H1 (cell line): Measurements from ENCODE around the gene APBA2. TPM values are rescaled to one million over a fixed set of nuclear protein-coding genes. Genes with fewer than 3 reads are reported as not detected.

ENCODE experiments used
- CEBPB ChIP-seq: IDR thresholded peaks from 2 replicates; pipeline ENCODE4 v1.6.1; 2012; ENCODE audit warnings: low read depth, low read length
- E2F6 ChIP-seq: IDR thresholded peaks from 2 replicates; pipeline ENCODE4 v1.6.1; 2012; ENCODE audit warnings: inconsistent platforms
- JUN ChIP-seq: IDR thresholded peaks from 2 replicates; pipeline ENCODE4 v1.6.1; 2011; ENCODE audit warnings: low read depth, mild to moderate bottlenecking, improper control_type of control experiment, low read length
- NANOG ChIP-seq: IDR thresholded peaks from 2 replicates; pipeline ENCODE4 v1.6.1; 2011; ENCODE audit warnings: low read length, low read depth, mild to moderate bottlenecking, inconsistent platforms; ENCODE audit not compliant: insufficient read depth, poor library complexity, severe bottlenecking
- PHF8 ChIP-seq: fragments of 200-600 bp; sonication (generic); conservative IDR thresholded peaks from 2 replicates; pipeline ENCODE4 v1.7.1; 2012; ENCODE audit warnings: low read depth, mild to moderate bottlenecking, inconsistent platforms, low read length, moderate library complexity
- RNF2 ChIP-seq: fragments of 200-900, 300-1000 bp; sonication (generic); IDR thresholded peaks from 2 replicates; pipeline ENCODE4 v1.7.1; 2016; ENCODE audit warnings: borderline replicate concordance, low read depth, mild to moderate bottlenecking, antibody characterized with exemption, low read length; ENCODE audit not compliant: poor library complexity, severe bottlenecking; ENCODE audit errors: missing control alignments
- SIX5 ChIP-seq: IDR thresholded peaks from 2 replicates; pipeline ENCODE4 v1.6.1; 2011; ENCODE audit warnings: mild to moderate bottlenecking, low read depth, low read length
- TEAD4 ChIP-seq: IDR thresholded peaks from 2 replicates; pipeline ENCODE4 v1.6.1; 2012; ENCODE audit warnings: low read depth, low read length, inconsistent platforms, mixed read lengths
- polyA plus RNA-seq, 7 experiments: library from polyadenylated mRNA; depleted of rRNA in 3 of 7; stranded (reverse) in 5 of 7; unstranded in 2 of 7; fragments of >200 nt in 5 of 7; fragments of 200-250 nt in 2 of 7; gene quantifications; 1 replicate in 5 of 7; 2 replicates in 1 of 7; 4 replicates in 1 of 7; pipeline versions ENCODE4 v1.2.1 to v1.2.3, GENCODE V29; 2011 to 2013; ENCODE audit warnings: missing spikeins in 2 of 7, mixed read lengths in 2 of 7
- total RNA-seq: library from RNA; stranded (reverse); fragmentation: NEBNext Ultra II Directional; extraction: Animal tissue kit (Norgen Biotek cat#: 25700); gene quantifications from 2 replicates; pipeline ENCODE4 v1.2.1, GENCODE V29; 2021

The APBA2 gene
- total and polyA plus RNA-seq, 2 of the 8 experiments (the other 6 are each of a cell fraction or from before 2014, with no cell fraction given): 15.5 to 19.0 TPM

- no peak for TF ChIP-seq RNF2
- no peak for TF ChIP-seq CEBPB
- TF ChIP-seq NANOG: no peak
- no peak for TF ChIP-seq E2F6
- no peak for TF ChIP-seq JUN
- TF ChIP-seq SIX5: no peak
- no peak for TF ChIP-seq TEAD4
- TF ChIP-seq PHF8: no peak
These were observed 110.5 kb downstream of the APBA2 start (continued) for GRCh38 chr15:28996289-28996688.
